Measurements from ENCODE around the gene FUZ.

DNA sequence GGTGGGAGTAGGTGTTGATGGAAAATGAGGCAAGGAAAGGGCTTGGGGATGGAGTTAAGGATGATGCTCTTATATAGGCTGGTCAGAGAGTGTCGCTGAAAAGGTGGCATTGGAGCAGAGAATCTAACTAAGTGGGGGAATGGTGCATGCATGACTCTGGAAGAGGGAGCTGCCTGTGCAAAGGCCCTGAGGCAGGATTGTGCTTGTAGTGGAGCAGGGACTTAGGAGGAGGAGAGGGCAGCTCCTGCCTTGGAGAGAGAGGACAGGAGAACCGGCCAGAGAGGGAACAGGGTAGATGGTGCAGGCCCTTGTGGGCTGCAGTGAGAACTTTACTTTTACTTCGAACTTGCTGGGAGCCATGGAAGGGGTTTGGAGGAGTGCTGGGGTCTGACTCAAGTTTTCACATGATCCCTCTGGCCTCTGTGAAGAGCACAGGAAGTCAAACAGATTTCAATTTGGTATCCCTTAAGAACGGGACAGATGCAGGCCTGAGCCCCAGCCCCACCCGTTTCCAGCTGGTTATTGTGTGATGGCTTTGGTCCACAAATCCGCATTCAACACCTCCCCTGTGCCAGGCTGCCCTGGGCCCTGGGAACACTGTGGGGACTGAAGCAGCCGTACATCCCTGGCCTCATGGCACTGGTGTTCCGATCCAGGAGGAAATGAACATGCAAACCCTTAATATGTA, 39.3 kb downstream of the FUZ start:
- TF ChIP-seq, protein P1, sequence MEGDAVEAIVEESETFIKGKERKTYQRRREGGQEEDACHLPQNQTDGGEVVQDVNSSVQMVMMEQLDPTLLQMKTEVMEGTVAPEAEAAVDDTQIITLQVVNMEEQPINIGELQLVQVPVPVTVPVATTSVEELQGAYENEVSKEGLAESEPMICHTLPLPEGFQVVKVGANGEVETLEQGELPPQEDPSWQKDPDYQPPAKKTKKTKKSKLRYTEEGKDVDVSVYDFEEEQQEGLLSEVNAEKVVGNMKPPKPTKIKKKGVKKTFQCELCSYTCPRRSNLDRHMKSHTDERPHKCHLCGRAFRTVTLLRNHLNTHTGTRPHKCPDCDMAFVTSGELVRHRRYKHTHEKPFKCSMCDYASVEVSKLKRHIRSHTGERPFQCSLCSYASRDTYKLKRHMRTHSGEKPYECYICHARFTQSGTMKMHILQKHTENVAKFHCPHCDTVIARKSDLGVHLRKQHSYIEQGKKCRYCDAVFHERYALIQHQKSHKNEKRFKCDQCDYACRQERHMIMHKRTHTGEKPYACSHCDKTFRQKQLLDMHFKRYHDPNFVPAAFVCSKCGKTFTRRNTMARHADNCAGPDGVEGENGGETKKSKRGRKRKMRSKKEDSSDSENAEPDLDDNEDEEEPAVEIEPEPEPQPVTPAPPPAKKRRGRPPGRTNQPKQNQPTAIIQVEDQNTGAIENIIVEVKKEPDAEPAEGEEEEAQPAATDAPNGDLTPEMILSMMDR (conservative IDR thresholded peaks at IDR 0.05; ENCODE audit: low read depth, low read length), result no peak
- no peak for TF ChIP-seq CEBPB (IDR thresholded peaks at IDR 0.05; ENCODE audit: low read depth, low read length)
- TF ChIP-seq POLR2A (IDR thresholded peaks at IDR 0.05; ENCODE audit: low read depth, low read length), result no peak
- no peak for TF ChIP-seq SMC3 (IDR thresholded peaks at IDR 0.05; ENCODE audit: low read depth, low read length)
- no peak for TF ChIP-seq RAD21 (IDR thresholded peaks at IDR 0.05; ENCODE audit: low read length)
- TF ChIP-seq MAZ (IDR thresholded peaks at IDR 0.05; ENCODE audit: borderline replicate concordance, low read depth, low read length), result no peak
- TF ChIP-seq, protein P2, sequence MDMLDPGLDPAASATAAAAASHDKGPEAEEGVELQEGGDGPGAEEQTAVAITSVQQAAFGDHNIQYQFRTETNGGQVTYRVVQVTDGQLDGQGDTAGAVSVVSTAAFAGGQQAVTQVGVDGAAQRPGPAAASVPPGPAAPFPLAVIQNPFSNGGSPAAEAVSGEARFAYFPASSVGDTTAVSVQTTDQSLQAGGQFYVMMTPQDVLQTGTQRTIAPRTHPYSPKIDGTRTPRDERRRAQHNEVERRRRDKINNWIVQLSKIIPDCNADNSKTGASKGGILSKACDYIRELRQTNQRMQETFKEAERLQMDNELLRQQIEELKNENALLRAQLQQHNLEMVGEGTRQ (IDR thresholded peaks at IDR 0.05; ENCODE audit: low read depth, low read length), result no peak
- no peak for TF ChIP-seq CHD1 (IDR thresholded peaks at IDR 0.05; ENCODE audit: low read depth, low read length)
- no peak for TF ChIP-seq MXI1 (IDR thresholded peaks at IDR 0.05; ENCODE audit: borderline replicate concordance, low read depth, low read length)
- no peak for TF ChIP-seq BHLHE40 (IDR thresholded peaks at IDR 0.05; ENCODE audit: low read depth, low read length)
- TF ChIP-seq RFX5 (IDR thresholded peaks at IDR 0.05; ENCODE audit: low read depth, low read length), result no peak
- TF ChIP-seq, protein P3, sequence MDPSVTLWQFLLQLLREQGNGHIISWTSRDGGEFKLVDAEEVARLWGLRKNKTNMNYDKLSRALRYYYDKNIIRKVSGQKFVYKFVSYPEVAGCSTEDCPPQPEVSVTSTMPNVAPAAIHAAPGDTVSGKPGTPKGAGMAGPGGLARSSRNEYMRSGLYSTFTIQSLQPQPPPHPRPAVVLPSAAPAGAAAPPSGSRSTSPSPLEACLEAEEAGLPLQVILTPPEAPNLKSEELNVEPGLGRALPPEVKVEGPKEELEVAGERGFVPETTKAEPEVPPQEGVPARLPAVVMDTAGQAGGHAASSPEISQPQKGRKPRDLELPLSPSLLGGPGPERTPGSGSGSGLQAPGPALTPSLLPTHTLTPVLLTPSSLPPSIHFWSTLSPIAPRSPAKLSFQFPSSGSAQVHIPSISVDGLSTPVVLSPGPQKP (IDR thresholded peaks at IDR 0.05; ENCODE audit: borderline replicate concordance, low read depth, low read length), result no peak

All from IMR-90 (cell line).